HEK293 (cell line): ENCODE results near the gene KCNB1.
"Not testable (repeated sequence)": the region's sequence is repeated elsewhere in the genome, so short reads cannot be mapped to it uniquely, and the experiment has no call there.

ENCODE experiments used
- KLF1 ChIP-seq: fragments of 450-650 bp; formaldehyde crosslinking; IDR thresholded peaks from 2 replicates; pipeline ENCODE4 v1.5.1; 2016; ENCODE audit warnings: missing biosample characterization, missing genetic modification characterization
- RBAK ChIP-seq: fragments of 450-650 bp; formaldehyde crosslinking; IDR thresholded peaks from 2 replicates; pipeline ENCODE4 v1.5.1; 2016; ENCODE audit warnings: missing biosample characterization, missing genetic modification characterization
- ZBTB21 ChIP-seq: fragments of 450-650 bp; formaldehyde crosslinking; IDR thresholded peaks from 2 replicates; pipeline ENCODE4 v1.5.1; 2017; ENCODE audit warnings: missing biosample characterization, missing genetic modification characterization
- ZNF138 ChIP-seq: fragments of 450-650 bp; formaldehyde crosslinking; IDR thresholded peaks from 2 replicates; pipeline ENCODE4 v1.5.1; 2016; ENCODE audit warnings: missing biosample characterization, missing genetic modification characterization, borderline replicate concordance
- ZNF239 ChIP-seq: fragments of 450-650 bp; formaldehyde crosslinking; IDR thresholded peaks from 2 replicates; pipeline ENCODE4 v1.5.1; 2016; ENCODE audit warnings: missing biosample characterization, missing genetic modification characterization
- ZNF350 ChIP-seq: fragments of 450-650 bp; formaldehyde crosslinking; IDR thresholded peaks from 2 replicates; pipeline ENCODE4 v1.5.0; 2017; ENCODE audit warnings: missing biosample characterization, mild to moderate bottlenecking, missing genetic modification characterization
- ZNF423 ChIP-seq: fragments of 450-650 bp; formaldehyde crosslinking; IDR thresholded peaks from 2 replicates; pipeline ENCODE4 v1.5.1; 2016; ENCODE audit warnings: missing biosample characterization, missing genetic modification characterization
- ZNF670 ChIP-seq: fragments of 450-650 bp; formaldehyde crosslinking; IDR thresholded peaks from 2 replicates; pipeline ENCODE4 v1.5.1; 2016; ENCODE audit warnings: missing biosample characterization, missing genetic modification characterization, low read depth
- TF ChIP-seq, protein P1 (sequence below): fragments of 450-650 bp; formaldehyde crosslinking; IDR thresholded peaks from 2 replicates; pipeline ENCODE4 v1.5.1; 2016; ENCODE audit warnings: missing biosample characterization, missing genetic modification characterization
- TF ChIP-seq, protein P2 (sequence below): fragments of 450-650 bp; formaldehyde crosslinking; IDR thresholded peaks from 2 replicates; pipeline ENCODE4 v1.5.1; 2016; ENCODE audit warnings: missing biosample characterization, missing genetic modification characterization
- TF ChIP-seq, protein P3 (sequence below): fragments of 450-650 bp; formaldehyde crosslinking; IDR thresholded peaks from 2 replicates; pipeline ENCODE4 v1.5.1; 2016; ENCODE audit warnings: missing biosample characterization, missing genetic modification characterization
- TF ChIP-seq, protein P4 (sequence below): fragments of 450-650 bp; formaldehyde crosslinking; IDR thresholded peaks from 2 replicates; pipeline ENCODE4 v1.5.1; 2016; ENCODE audit warnings: missing biosample characterization, missing genetic modification characterization
- TF ChIP-seq, protein P5 (sequence below): sonication (generic); formaldehyde crosslinking; IDR thresholded peaks from 2 replicates; pipeline ENCODE4 v1.8.1; 2022; ENCODE audit warnings: mild to moderate bottlenecking, moderate library complexity, missing genetic modification reagents

DNA sequence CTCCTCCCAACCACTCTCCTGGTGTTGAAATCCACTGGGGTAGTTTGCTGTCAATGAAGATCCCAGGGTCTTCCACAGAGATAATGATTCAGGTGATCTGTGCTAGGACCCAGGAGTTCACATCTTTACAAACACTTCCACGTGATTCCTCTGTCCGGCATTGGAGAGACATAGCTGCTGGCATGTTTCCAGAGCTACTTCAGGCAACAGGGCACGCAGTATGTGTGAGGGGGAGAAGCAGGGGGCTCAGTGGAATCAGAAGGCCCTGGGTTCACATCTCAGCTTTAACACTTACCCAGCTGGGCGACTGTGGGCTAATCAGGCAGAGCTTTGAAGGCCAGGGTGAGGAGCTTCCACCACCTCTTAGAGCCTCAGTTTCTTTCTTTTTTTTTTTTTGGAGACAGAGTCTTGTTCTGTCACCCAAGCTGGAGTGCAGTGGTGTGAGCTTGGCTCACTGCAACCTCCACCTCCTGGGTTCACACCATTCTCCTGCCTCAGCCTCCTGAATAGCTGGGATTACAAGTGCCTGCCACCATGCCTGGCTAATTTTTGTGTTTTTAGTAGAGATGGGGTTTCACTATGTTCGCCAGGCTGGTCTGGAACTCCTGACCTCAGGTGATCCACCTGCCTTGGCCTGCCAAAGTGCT is 72.4 kb downstream of the KCNB1 start:
- TF ChIP-seq, protein P1, sequence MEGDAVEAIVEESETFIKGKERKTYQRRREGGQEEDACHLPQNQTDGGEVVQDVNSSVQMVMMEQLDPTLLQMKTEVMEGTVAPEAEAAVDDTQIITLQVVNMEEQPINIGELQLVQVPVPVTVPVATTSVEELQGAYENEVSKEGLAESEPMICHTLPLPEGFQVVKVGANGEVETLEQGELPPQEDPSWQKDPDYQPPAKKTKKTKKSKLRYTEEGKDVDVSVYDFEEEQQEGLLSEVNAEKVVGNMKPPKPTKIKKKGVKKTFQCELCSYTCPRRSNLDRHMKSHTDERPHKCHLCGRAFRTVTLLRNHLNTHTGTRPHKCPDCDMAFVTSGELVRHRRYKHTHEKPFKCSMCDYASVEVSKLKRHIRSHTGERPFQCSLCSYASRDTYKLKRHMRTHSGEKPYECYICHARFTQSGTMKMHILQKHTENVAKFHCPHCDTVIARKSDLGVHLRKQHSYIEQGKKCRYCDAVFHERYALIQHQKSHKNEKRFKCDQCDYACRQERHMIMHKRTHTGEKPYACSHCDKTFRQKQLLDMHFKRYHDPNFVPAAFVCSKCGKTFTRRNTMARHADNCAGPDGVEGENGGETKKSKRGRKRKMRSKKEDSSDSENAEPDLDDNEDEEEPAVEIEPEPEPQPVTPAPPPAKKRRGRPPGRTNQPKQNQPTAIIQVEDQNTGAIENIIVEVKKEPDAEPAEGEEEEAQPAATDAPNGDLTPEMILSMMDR (tag by site-specific recombination): not testable (repeated sequence)
- not testable (repeated sequence) for TF ChIP-seq ZNF423 (tag by site-specific recombination); RBAK; ZNF239 (tag by site-specific recombination); ZBTB21 (tag by site-specific recombination); ZNF670 (tag by site-specific recombination); ZNF350 (tag by site-specific recombination); KLF1 (tag by site-specific recombination); ZNF138 (tag by site-specific recombination)
- TF ChIP-seq, protein P2, sequence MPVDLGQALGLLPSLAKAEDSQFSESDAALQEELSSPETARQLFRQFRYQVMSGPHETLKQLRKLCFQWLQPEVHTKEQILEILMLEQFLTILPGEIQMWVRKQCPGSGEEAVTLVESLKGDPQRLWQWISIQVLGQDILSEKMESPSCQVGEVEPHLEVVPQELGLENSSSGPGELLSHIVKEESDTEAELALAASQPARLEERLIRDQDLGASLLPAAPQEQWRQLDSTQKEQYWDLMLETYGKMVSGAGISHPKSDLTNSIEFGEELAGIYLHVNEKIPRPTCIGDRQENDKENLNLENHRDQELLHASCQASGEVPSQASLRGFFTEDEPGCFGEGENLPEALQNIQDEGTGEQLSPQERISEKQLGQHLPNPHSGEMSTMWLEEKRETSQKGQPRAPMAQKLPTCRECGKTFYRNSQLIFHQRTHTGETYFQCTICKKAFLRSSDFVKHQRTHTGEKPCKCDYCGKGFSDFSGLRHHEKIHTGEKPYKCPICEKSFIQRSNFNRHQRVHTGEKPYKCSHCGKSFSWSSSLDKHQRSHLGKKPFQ (tag by site-specific recombination): peak; percentile 92
- TF ChIP-seq, protein P3, sequence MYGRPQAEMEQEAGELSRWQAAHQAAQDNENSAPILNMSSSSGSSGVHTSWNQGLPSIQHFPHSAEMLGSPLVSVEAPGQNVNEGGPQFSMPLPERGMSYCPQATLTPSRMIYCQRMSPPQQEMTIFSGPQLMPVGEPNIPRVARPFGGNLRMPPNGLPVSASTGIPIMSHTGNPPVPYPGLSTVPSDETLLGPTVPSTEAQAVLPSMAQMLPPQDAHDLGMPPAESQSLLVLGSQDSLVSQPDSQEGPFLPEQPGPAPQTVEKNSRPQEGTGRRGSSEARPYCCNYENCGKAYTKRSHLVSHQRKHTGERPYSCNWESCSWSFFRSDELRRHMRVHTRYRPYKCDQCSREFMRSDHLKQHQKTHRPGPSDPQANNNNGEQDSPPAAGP (tag by site-specific recombination): not testable (repeated sequence)
- TF ChIP-seq, protein P4, sequence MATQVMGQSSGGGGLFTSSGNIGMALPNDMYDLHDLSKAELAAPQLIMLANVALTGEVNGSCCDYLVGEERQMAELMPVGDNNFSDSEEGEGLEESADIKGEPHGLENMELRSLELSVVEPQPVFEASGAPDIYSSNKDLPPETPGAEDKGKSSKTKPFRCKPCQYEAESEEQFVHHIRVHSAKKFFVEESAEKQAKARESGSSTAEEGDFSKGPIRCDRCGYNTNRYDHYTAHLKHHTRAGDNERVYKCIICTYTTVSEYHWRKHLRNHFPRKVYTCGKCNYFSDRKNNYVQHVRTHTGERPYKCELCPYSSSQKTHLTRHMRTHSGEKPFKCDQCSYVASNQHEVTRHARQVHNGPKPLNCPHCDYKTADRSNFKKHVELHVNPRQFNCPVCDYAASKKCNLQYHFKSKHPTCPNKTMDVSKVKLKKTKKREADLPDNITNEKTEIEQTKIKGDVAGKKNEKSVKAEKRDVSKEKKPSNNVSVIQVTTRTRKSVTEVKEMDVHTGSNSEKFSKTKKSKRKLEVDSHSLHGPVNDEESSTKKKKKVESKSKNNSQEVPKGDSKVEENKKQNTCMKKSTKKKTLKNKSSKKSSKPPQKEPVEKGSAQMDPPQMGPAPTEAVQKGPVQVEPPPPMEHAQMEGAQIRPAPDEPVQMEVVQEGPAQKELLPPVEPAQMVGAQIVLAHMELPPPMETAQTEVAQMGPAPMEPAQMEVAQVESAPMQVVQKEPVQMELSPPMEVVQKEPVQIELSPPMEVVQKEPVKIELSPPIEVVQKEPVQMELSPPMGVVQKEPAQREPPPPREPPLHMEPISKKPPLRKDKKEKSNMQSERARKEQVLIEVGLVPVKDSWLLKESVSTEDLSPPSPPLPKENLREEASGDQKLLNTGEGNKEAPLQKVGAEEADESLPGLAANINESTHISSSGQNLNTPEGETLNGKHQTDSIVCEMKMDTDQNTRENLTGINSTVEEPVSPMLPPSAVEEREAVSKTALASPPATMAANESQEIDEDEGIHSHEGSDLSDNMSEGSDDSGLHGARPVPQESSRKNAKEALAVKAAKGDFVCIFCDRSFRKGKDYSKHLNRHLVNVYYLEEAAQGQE: not testable (repeated sequence)
- TF ChIP-seq, protein P5, sequence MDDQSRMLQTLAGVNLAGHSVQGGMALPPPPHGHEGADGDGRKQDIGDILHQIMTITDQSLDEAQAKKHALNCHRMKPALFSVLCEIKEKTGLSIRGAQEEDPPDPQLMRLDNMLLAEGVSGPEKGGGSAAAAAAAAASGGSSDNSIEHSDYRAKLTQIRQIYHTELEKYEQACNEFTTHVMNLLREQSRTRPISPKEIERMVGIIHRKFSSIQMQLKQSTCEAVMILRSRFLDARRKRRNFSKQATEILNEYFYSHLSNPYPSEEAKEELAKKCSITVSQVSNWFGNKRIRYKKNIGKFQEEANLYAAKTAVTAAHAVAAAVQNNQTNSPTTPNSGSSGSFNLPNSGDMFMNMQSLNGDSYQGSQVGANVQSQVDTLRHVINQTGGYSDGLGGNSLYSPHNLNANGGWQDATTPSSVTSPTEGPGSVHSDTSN (CRISPR knock-in tag): not testable (repeated sequence)
